Thyroid gland (tissue), 4 donors: ENCODE data around the gene ACBD6.

Experiments
- POLR2A ChIP-seq, 2 donors: fragments of 450-650 bp; IDR thresholded peaks; one replicate each; pipeline ENCODE4 v1.6.1; 2017; ENCODE audit warnings: antibody characterized with exemption in 2 of 2, mild to moderate bottlenecking in 2 of 2, moderate library complexity in 1 of 2
- TF ChIP-seq, protein P1 (sequence below), 6 experiments: fragments of 200-600 bp in 3 of 6; fragments of 450-650 bp in 3 of 6; sonication (generic) in 3 of 6; IDR thresholded peaks; one replicate each; pipeline ENCODE4 v1.5.1; 2016 to 2019; ENCODE audit warnings: antibody characterized with exemption in 6 of 6, mild to moderate bottlenecking in 2 of 6, inconsistent platforms in 1 of 6, moderate library complexity in 1 of 6

DNA sequence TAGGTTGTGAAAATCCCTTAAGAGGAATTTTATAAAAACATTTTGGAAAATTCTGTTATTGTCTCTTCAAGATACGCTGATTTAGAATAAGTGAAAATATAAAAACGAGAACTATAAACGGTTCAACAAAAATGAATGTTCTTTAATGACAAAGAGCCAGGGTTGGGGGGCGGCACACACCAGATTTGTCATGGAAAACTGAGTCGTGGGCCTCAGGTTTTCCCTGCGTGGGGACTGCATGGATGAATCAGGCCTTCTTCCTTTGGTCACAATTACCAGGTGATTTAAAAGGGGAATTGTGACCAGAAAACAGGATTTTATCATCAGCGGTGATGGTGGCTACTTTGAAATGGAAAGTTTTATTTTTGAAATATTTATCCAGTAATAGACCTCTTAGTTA is 263.7 kb downstream of the ACBD6 start:
- TF ChIP-seq, protein P1, sequence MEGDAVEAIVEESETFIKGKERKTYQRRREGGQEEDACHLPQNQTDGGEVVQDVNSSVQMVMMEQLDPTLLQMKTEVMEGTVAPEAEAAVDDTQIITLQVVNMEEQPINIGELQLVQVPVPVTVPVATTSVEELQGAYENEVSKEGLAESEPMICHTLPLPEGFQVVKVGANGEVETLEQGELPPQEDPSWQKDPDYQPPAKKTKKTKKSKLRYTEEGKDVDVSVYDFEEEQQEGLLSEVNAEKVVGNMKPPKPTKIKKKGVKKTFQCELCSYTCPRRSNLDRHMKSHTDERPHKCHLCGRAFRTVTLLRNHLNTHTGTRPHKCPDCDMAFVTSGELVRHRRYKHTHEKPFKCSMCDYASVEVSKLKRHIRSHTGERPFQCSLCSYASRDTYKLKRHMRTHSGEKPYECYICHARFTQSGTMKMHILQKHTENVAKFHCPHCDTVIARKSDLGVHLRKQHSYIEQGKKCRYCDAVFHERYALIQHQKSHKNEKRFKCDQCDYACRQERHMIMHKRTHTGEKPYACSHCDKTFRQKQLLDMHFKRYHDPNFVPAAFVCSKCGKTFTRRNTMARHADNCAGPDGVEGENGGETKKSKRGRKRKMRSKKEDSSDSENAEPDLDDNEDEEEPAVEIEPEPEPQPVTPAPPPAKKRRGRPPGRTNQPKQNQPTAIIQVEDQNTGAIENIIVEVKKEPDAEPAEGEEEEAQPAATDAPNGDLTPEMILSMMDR (IDR thresholded peaks at IDR 0.05) = no peak
- no peak for TF ChIP-seq POLR2A (IDR thresholded peaks at IDR 0.05)
